ENCODE measurements around the gene MRPS27.

The MRPS27 gene

DNA sequence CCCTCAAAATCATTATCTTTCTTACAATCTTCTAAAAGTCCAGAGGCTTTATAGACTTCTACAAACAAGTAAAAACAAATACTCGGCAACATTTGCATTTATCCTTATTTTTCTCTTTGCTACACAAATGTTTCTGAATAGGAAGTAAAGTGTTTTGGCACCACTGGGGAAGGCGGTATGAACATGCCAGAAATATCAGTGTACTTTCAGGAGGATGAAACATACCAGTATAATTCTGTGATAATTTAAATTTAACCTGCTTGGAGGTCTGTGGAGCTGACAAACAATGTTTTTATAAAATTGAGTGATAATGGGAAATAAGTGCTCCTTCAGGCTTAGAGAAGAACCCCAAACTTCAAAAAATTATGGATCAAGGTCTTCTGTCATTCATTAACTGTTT lies 51.8 kb downstream of the MRPS27 start:
- in situ Hi-C loops (cut with HindIII; ENCODE audit: low sequenced_read_pairs) = no loop called here

DNA sequence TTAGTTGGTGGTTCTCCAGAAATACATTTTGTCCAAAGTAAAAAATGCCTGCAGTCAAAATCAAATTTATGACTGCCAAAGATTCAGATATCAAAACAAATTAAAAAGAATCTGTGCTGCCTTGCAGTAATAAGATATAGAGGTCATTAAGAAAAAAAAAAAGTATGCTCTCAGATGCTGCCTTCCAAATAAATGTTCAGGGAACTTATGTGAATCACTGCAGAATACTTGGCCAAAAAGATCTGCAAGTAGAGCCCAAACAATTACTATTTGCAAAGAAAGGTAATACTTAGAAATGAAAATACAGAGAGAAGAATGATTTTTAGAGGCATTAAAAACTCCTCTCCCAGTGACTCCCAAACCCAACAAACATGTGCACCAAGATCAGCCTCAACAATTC lies 52.4 kb downstream of the MRPS27 start:
- in situ Hi-C loops (cut with HindIII; ENCODE audit: low sequenced_read_pairs) = no loop called here

DNA sequence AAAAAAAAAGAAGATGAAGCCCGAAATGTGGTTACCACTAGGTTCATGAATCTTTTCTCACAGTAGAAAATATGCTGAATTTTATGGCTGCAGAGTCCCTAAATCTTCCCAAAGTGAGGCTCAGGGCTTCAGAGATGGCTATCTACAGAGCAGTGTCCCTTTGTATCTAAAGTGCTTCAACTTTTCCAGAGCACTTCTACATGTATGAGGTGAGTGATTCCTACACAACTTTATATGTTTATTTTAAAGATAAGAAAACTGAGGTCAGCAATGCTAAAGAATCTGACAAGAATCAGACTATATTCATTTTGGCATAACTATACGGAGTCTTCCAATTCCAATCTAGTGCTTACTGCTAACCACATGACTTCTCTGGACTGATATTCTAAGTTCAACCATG lies 53.2 kb downstream of the MRPS27 start:
- in situ Hi-C loops (cut with HindIII; ENCODE audit: low sequenced_read_pairs) = no loop called here

DNA sequence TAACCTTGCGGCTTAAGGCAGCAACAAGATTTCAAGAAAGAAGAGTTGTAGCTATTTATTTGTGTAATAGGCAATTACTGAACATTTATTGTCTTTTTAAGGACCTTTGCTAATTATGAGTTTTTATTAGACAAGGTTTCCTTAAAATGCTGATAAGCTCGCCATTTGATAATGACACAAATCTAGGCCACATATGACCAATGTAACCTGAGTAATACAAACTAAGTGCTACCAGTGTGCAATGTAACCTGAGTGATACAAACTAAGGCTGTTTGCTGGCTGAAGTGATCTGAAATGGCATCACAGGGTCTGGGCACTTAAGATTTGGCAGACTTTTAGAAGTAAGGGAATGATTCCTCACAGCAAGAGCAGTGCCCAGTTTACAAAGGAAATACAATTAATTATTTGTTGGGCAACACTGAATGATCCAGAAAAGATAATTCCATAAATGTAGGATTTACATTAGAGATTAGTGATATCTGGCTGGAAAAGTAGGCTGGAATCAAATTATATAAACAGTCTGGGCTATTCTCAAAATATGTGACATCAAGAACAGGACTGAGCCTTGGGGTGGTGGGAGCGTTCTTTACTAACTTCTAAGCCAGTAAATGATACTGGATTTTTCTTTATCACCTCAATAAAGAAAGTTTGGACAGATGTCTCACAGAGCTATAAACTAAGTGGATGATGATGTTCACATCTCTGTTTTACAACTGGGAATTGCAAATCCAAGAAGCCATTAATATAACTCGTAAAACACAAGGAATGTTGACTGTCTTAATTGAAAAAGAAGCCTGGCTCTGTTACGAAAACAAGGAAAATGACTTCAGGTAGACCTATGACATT lies 54.8 kb downstream of the MRPS27 start:
- in situ Hi-C loops (cut with HindIII; ENCODE audit: low sequenced_read_pairs) = no loop called here

DNA sequence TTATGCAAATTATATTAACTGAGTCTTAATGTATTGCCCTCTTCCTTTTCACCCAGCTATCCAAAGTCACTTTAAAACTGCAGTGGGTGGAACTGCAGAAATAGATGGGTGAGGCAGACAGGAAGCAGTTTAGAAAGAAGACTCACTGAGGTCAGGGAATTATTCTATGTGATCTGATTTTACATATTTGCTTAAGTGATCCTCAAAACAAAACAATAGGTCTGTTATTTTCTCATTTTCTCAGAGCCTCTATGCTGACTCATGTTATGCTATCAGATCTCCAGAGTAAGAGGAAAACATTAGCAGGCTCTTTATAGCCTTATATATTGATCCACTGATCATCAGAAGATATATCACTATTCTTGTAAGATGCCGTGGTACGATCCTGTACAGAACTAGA lies 63.5 kb downstream of the MRPS27 start:
- in situ Hi-C loops (cut with HindIII; ENCODE audit: low sequenced_read_pairs) = no loop called here

DNA sequence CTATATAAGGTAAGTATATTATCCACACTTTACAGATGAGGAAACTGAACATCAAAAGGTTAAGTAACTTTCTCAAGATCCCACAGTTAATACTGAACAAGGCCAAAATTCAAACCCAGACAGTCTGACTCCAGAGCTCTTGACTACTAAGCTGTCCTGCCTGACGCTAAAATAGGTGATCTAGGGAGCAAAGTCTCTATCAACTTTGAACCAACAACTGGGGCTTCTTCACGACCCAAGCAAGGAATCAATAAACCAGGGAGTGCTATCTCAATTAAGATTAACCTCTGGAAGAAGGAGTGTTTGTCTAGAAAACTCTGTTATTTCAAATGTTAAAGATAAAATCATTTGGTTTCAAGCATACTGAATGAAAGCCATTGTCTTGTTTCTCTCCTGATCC lies 64.4 kb downstream of the MRPS27 start:
- in situ Hi-C loops (cut with HindIII; ENCODE audit: low sequenced_read_pairs) = no loop called here

DNA sequence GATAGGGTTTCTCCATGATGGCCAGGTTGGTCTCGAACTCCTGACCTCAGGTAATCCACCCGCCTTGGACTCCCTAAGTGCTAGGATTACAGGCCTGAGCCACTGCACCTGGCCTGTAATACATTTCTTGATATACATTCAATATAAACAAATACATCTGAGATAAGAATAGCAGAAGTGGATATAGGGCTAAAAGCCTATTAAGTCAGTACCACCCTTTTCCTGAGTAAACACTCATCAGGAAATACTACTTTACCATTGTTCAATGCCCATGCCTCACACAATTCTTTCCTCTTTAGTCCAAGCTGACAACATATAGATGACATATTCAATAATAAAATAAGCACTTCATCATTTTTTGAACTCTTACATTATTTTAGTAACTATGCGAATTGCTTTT lies 64.8 kb downstream of the MRPS27 start:
- in situ Hi-C loops (cut with HindIII; ENCODE audit: low sequenced_read_pairs) = no loop called here

DNA sequence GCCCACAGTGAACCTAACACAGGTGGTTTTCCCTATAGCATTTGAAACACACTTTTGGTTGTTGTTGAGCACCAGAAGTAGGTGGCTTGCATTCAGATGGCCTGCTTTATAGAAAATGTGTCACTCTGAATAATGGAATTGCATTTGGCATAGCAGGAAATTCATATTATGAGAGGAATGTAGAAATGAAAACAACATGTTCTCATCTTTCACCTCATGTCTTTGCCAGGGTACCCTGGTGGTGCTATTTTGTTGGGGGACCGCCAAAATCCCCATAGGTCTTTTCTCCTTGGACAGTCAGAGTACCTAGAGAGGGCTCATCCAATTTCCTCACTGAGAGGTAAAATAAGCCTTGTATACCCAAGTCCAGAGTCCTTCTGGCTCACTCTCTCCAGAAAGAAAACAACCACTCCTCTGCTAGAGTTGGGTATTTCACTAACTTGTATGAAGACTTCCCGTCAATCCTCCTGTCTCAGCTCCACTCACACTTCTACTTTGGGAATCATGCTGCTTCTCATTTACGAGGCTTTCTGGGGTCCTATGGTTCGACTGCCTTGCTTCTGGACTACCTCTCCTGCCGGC lies 67.4 kb downstream of the MRPS27 start:
- in situ Hi-C loops (cut with HindIII; ENCODE audit: low sequenced_read_pairs) = no loop called here

DNA sequence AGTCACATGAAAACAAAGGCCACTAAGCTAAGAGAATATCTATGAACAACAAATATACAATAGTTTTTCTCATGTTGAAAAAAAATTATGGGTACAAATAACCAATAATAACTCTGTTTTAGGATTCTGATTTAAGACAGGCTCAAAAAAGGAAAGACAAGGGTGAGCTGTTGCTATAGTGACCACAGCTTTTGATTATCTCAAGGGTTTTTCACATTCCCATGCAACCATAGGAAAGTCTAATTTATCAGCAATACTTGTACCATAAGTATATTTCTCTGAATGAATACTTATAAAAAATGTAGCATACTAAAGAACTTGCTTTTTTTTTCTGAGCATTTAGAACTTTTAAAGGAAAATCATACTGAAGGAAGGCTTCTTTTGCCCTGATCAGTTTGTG lies 68.0 kb downstream of the MRPS27 start:
- in situ Hi-C loops (cut with HindIII; ENCODE audit: low sequenced_read_pairs) = no loop called here

DNA sequence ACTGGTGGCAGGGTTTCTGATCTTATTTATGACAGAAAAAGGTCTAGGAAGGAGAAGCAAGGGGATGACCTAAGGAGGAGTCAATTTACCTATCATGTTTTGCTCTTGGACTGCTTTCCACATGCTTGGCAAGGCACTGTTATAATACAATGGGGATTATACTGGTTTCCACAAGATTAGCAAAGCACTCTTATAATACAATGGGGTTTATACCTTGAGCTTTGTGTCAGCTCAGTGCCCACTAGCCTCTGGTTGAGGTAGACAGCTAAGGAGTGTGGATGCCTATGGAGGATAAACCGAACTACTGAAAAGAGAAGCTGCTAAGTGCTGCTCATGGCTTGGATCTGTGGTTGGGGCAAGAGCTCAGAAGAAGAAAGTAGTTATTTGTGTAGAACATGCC lies 68.7 kb downstream of the MRPS27 start:
- in situ Hi-C loops (cut with HindIII; ENCODE audit: low sequenced_read_pairs) = no loop called here

DNA sequence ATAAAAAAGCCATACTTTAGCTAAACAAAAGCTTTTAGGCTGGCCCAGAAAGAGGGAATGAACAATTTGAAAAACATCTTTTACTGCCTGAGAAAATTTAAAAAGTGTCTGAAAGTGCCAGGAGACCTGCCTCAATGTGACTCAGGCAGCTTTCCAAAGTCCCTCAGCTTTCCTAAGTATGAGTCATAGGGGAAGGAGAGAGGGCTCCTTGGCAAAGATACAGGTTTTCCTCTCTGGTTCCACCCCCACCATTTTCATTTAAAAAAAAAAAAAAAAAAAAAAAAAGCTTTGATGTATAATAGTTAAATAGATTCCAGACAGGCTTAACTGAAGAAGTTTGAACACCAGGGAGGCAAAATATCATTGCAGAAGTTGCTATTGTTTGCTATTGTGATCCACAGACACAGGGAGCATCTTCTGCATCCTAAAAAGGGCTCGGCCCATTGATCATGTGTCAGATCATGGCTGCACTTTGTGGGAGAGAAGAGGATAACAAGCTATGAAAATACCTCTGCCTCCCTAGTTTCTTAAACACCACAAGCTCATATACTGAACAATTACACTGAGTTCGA lies 71.5 kb downstream of the MRPS27 start:
- in situ Hi-C loops (cut with HindIII; ENCODE audit: low sequenced_read_pairs) = loop anchor here (5.0 kb wide), 1 partner anchor 34 kb away; no protein-coding TSS in a partner anchor

DNA sequence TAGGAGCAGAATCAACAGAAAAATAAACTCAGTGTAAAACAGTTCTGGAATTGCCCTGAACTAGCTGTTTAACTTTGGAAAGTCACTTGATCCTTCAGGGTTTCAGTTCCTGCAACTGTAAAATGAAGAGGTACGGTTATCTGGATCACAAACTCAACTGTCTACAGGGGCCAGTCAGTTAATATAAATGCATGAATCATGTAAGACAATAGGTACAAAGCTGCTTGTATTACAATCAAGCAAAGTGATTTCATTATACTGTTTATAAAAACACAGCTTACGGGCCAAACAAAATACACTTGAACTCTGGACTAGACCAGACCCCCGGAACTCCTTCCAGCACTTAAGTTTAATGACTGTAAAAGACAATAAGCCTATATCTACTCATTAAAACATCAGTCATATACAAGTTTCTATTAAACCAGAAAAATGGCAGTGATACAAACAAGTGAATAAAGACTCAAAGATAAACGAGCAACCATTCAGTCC lies 73.0 kb downstream of the MRPS27 start:
- in situ Hi-C loops (cut with HindIII; ENCODE audit: low sequenced_read_pairs) = loop anchor here (5.0 kb wide), 1 partner anchor 35 kb away; no protein-coding TSS in a partner anchor

DNA sequence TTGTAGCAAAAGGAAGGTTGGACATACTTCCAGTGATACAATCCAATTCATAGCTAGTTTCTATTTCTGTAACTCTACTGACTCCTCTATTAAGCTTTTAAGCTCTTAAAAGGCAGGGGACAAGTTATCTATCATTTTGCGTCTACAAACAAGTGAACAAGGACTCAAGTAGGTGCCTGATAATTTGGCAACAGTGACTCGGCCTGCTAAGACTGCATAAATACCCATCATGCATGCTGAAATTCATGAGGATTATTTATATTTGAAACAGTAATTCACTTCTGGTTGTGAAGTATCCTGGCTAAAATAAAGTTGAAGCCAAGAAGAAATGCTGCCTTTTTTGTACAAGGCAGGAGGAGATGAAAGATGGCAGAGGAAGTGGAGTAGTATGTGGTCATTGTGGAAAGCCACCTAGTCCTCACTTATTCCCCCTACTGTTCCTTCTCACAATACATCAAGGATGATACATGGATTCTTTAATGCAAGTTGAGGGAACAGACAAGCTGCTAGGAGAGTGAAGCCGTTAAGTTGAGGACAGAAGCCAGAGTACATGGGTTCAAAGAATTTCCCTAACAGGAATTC lies 74.0 kb downstream of the MRPS27 start:
- in situ Hi-C loops (cut with HindIII; ENCODE audit: low sequenced_read_pairs) = loop anchor here (5.0 kb wide), 1 partner anchor 36 kb away; no protein-coding TSS in a partner anchor

DNA sequence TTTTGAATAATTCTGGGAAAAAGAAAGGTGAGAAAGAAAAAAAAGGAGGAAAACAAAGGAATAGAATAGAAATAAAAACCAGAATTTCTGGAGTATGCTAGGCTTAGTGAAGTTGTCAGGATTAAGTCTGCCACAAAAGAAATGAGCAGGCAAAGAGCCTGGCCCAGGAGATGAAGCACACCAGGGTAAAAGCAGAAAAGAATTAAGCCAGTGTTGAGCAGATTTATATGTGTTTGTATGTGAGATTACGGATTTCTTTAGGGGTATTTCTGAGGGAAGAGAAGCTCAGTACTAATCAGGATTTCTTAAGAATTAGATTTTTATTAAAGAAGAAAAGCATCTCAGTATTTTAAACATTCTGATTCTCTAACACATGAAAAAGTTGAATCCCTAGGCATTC lies 74.5 kb downstream of the MRPS27 start:
- in situ Hi-C loops (cut with HindIII; ENCODE audit: low sequenced_read_pairs) = loop anchor here (5.0 kb wide), 1 partner anchor 37 kb away; no protein-coding TSS in a partner anchor

DNA sequence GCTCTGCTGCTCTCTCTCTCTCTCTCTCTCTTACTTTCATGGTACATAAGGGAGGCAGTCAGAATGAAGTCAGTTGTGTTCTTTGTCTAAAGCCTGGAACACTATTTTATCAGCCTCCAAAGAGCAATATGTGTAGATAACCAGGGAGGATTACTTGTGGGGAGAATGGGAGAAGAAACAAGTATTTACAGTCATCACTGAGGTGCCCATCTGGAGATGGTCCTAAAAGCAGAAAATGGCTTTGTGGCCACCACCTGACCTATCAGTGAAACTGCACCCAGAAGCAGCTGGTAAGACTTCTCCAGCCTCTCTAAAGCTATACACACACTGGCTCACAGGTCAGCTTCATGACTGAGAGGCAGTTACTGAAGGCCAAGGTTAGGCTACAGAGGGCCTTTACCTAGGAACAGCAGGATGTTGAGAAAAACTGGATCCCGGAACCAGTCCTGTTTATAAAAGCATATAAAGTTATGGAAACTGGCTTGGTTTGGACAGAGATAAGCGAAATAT lies 75.1 kb downstream of the MRPS27 start:
- in situ Hi-C loops (cut with HindIII; ENCODE audit: low sequenced_read_pairs) = loop anchor here (5.0 kb wide), 1 partner anchor 37 kb away; no protein-coding TSS in a partner anchor

DNA sequence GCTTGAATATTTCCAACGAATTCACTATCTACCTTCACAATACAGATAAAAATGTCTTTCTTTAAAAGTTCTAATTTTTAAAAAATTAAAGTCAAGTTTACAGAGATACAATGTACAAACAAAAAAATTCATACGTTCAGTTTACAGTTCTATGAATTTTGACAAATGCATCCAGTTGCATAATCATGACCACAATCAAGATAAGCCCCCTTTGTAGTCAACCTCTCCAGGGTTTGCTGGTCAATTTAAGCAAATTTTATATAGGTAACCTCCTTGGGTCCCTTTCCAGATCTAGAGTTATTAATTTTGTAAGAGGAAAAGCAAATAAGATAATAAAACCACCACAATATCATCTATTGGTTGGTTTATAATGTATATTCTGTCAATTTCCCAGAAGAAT lies 76.3 kb downstream of the MRPS27 start:
- in situ Hi-C loops (cut with HindIII; ENCODE audit: low sequenced_read_pairs) = no loop called here

DNA sequence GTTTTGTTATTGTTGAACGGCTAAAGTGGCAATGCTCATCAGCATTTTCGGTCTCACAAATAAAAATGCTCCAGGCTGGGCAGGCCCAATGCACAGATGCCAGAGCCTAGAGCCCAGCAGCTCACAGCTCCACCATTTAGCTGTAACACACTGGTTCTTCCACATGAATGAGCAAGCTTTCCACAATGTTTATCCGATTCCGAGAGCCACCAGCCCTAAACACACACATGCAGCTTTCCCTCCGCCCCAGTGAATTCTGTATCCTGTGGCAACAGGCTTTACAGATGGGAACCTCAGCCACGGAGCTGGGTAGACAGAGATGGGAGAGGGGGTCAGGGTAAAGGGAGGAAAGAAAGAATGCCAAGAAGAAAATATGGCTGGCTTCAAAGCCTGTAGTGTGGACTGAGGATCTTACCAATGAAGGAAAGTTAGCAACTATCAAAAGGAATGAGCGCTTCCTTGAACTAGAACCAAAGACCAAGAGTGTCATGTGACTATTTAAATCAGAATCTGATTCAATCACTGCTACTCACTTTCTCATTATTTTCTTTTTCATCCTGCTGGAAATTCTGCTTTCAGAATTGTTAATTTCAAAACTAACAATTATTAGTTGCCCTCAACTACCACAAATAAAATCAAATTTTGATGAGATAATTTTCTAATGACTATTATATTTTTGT lies 77.1 kb downstream of the MRPS27 start:
- in situ Hi-C loops (cut with HindIII; ENCODE audit: low sequenced_read_pairs) = no loop called here

DNA sequence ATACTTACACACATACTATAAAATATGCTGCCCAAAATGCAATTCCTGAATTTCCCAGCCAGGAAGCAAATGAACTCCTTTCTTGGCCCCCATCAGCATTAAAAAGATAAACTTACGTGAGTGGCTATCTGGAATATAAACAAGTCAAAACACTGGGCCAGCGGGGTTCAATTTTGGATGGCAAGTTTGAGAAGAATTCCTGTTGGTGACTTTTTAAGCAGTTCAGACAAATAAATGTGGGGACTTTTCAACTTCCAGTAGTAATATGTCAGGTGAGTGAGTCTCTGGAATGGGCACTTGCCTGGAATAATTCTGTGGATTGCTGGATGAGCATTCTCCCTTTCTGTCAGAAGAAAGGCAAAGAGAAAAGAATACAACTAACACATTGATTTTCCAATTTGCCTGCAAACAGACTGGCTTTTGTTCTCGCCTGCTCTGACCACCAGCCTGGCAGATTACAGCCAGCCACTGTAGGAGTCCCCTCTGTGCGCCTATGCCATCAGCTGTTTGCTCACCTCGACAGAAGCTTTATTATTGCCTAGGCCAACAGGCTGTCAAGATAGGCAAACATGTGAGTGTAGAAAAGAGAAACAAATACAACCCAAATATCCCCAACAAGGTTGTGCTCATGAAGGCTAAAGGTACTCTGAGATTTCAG lies 78.6 kb downstream of the MRPS27 start:
- in situ Hi-C loops (cut with HindIII; ENCODE audit: low sequenced_read_pairs) = no loop called here

DNA sequence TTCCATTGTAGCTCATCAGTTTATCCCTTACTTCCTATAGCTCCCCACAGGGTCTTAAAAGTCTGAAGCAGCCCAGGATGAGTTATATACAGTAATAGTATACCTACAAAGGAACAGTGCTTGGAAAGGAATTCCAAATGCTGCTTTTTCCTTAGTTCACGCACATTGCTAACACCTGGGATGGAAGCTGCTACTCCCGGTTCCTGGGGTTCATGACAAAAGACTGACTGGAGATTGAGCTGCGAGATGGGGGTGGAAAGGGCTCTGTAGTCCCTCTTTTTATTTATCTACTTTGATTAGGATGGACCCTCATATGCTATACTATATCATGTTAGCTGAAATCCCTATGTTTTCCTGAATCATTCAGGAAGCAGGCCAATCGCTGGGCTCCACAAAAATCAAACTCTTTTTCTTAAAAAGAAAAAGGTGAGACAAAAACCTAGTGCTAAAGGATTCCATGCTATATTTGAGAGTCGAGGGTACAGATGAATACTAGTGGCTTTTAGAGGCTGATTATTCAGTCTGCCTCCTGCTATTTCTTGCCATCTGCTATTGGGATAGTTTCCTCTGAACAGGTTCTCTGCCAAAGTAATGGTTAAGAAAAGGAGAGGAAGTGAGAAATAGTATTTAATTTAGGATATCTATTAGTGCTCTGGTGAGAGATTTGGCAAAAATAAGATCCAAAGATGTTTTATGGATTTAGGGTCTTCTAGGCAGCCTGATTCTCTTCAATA lies 81.2 kb downstream of the MRPS27 start:
- in situ Hi-C loops (cut with HindIII; ENCODE audit: low sequenced_read_pairs) = no loop called here

Data from endothelial cell of hepatic sinusoid (primary cell).